ENCODE results near the gene UXS1. TPM values are rescaled to one million over a fixed set of nuclear protein-coding genes. Genes with fewer than 3 reads are reported as not detected.

Gene UXS1
- total RNA-seq, 2 donors from 2014 or later: 28.3 to 49.1 TPM

DNA sequence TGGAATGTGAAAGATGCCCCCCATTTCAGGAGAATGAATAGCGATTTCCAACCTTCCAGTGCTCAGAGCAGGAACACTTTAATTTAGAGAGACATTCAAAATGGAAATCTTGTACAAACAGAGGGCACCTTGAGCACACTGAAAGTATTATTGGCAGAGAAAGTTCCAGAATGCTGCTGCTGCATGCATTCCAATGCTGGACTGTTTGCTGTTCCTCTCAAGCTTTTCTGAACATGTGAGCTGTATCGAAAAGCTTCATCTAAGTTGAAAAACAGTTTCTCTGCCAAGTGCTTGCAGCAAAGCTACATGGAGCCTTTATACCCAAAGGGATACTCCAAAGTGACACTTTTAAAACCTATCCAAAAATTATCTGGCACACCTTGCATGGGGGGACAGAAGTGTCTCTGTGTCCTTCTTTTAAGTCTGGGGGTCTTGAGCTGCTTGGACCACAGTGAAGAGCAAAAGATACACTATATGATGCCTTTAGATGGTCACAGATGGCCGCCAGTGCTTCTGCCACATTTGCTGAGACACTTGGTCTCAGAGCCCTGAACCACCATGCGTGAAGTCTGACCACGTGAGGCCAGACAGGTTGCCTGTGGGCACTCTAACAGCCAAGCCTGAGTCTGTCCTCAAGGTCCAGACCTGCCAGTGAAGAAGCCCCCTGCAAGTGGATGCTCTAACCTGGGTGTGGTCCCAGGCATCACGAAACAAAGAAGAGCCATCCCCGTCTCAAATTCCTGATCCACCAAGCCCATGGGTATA lies 18.8 kb downstream of the UXS1 start:
- no peaks in the 10 kb centered on the region for H3K27me3 ChIP-seq (replicated peaks; ENCODE audit: insufficient read depth)
- no peak overlapping the region for H3K27ac ChIP-seq
- H3K4me3 ChIP-seq: no peak overlapping the region
- DNase-seq (ENCODE audit: low spot score) (no peak), ATAC-seq (ENCODE audit: insufficient number of reproducible peaks, low FRiP score, low read depth) (no peak)
- H3K4me1 ChIP-seq (ENCODE audit: control insufficient read depth in 1 of 2, low read depth in 2 of 2): peaks cover 0 to 33% of the 10 kb centered on the region in 2 donors
- H3K36me3 ChIP-seq: no peaks in the 10 kb centered on the region
- TF ChIP-seq CTCF (IDR thresholded peaks at IDR 0.05): no peak
- no peaks in the 10 kb centered on the region for H3K9me3 ChIP-seq

GRCh38 chr2:106174056-106174455 lies 20.0 kb downstream of the UXS1 start:
- Histone ChIP-seq H3K36me3 (no peaks in the 10 kb centered on the region), H3K27me3 (replicated peaks; ENCODE audit: insufficient read depth) (no peaks in the 10 kb centered on the region), H3K9me3 (no peaks in the 10 kb centered on the region), H3K27ac (no peak overlapping the region), H3K4me3 (no peak overlapping the region), H3K4me1 (ENCODE audit: control insufficient read depth in 1 of 2, low read depth in 2 of 2) (peaks cover 0 to 33% of the 10 kb centered on the region in 2 donors)
- no peak for ATAC-seq (ENCODE audit: insufficient number of reproducible peaks, low FRiP score, low read depth)
- no peak for TF ChIP-seq CTCF (IDR thresholded peaks at IDR 0.05)
- DNase-seq (ENCODE audit: low spot score): no peak

DNA sequence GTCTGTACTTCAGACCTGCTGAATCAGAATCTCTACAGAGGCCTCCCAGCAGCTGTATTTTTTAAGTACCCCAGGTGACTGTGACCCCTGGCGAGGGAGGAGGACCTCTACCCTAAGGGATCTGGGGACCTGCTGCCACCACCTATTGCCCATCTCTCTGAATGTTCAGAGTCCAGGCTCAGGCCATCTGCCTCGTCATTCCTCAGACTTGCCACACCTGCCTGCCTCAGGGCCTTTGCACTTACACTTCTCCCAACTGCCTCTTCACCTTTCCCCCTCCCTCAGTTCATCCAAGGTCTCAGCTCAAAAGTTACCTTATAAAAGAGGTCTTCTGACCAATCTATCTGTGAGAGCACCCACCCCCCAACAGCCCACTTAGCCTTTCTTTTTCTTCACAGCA lies 21.5 kb downstream of the UXS1 start:
- H3K9me3 ChIP-seq: no peaks in the 10 kb centered on the region
- H3K4me1 ChIP-seq (ENCODE audit: control insufficient read depth in 1 of 2, low read depth in 2 of 2): peaks cover 0 to 33% of the 10 kb centered on the region in 2 donors
- no peaks in the 10 kb centered on the region for H3K27me3 ChIP-seq (replicated peaks; ENCODE audit: insufficient read depth)
- no peak overlapping the region for H3K27ac ChIP-seq
- no peak overlapping the region for H3K4me3 ChIP-seq
- no peak for TF ChIP-seq CTCF (IDR thresholded peaks at IDR 0.05)
- DNase-seq (ENCODE audit: low spot score): no peak
- H3K36me3 ChIP-seq: no peaks in the 10 kb centered on the region
- no peak for ATAC-seq (ENCODE audit: insufficient number of reproducible peaks, low FRiP score, low read depth)

DNA sequence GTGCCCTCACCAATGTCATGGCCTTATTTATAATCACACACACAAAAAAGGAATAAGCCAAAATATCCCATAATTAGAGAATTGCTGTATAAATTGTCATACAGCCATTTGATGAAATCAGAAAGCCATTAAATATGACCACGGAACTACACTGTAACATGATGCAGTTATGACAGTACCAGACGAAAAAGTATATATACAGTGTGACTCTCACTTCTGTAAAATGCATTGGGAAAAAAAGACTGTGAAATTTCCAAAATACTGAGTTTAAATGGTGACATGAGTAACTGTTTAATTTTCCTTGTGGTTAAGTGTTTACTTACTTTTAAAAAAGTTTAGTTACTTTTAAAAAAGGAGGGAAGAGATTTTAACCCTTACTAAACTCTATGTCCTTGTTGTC lies 25.4 kb downstream of the UXS1 start:
- no peak for TF ChIP-seq CTCF (IDR thresholded peaks at IDR 0.05)
- peaks cover 0 to 1% of the 10 kb centered on the region in 2 donors for H3K4me1 ChIP-seq (ENCODE audit: control insufficient read depth in 1 of 2, low read depth in 2 of 2)
- DNase-seq (ENCODE audit: low spot score) (no peak), ATAC-seq (ENCODE audit: insufficient number of reproducible peaks, low FRiP score, low read depth) (no peak)
- H3K4me3 ChIP-seq: no peak overlapping the region
- no peaks in the 10 kb centered on the region for H3K27me3 ChIP-seq (replicated peaks; ENCODE audit: insufficient read depth)
- H3K36me3 ChIP-seq: no peaks in the 10 kb centered on the region
- H3K9me3 ChIP-seq: no peaks in the 10 kb centered on the region
- no peak overlapping the region for H3K27ac ChIP-seq

DNA sequence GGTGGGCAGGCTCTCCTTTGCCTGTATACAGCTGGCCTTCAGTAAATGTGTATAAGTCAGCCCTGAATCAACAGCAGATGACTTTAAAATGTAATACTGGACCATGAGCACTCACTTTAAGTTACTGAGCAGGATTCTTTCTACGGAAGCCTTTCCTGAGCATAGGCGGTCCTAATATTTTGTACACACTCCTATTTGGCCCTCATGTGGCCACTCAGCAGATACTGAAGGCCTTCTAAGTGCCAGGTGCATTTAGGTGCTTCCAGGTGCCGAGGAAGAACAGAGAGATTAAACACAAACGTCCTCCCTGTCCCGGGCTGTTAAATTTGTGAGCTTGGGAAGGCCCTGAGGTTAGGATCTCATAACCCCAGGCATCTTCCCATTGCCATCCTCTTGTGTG lies 27.0 kb downstream of the UXS1 start:
- no peaks in the 10 kb centered on the region for H3K4me1 ChIP-seq (ENCODE audit: control insufficient read depth in 1 of 2, low read depth in 2 of 2)
- H3K9me3 ChIP-seq: no peaks in the 10 kb centered on the region
- no peak overlapping the region for H3K4me3 ChIP-seq
- no peaks in the 10 kb centered on the region for H3K27me3 ChIP-seq (replicated peaks; ENCODE audit: insufficient read depth)
- TF ChIP-seq CTCF (IDR thresholded peaks at IDR 0.05): no peak
- H3K36me3 ChIP-seq: no peaks in the 10 kb centered on the region
- no peak for ATAC-seq (ENCODE audit: insufficient number of reproducible peaks, low FRiP score, low read depth)
- DNase-seq (ENCODE audit: low spot score): no peak
- H3K27ac ChIP-seq: no peak overlapping the region

All from thoracic aorta (tissue), 2 donors.